HG02763 (cell line): ENCODE data around the gene HSD17B4.
"Not testable (repeated sequence)": the region's sequence is repeated elsewhere in the genome, so short reads cannot be mapped to it uniquely, and the experiment has no call there.

Experiments used
- ATAC-seq: cut with Tn5 transposase; IDR thresholded peaks from one replicate; pipeline ENCODE4 v1.9.1; 2021; ENCODE audit warnings: mild to moderate bottlenecking, moderate library complexity; ENCODE audit not compliant: unreplicated experiment

HSD17B4 gene

GRCh38 chr5:119476341-119476740 is 24.0 kb downstream of the HSD17B4 start:
- no peak for ATAC-seq

DNA sequence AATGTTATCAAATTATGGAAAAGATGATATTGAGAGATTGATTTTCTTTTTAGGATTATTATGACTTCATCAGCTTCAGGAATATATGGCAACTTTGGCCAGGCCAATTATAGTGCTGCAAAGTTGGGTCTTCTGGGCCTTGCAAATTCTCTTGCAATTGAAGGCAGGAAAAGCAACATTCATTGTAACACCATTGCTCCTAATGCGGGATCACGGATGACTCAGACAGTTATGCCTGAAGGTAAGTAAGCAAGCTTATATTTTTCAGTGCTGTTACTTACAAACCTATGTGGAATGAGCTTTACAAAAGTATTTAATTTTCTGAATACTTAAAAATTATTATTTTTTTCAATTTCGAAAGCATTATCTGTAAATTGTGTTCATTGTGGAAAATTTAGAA is 26.5 kb downstream of the HSD17B4 start:
- no peak for ATAC-seq

DNA sequence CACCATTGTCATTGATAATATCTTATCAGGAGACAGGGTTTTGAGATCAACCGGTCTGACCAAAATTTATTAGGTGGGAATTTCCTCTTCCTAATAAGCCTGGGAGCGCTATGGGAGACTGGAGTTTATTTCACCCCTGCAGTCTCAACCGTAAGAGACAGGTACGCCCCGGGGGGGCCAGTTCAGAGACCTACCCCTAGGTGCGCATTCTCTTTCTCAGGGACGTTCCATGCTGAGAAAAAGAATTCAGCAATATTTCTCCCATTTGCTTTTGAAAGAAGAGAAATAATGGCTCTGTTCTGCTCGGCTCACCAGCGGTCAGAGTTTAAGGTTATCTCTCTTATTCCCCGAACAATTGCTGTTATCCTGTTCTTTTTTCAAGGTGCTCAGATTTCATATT is 28.3 kb downstream of the HSD17B4 start:
- not testable (repeated sequence) for ATAC-seq

- ATAC-seq = no peak
Measured at GRCh38 chr5:119483155-119483554, 30.9 kb downstream of the HSD17B4 start.

DNA sequence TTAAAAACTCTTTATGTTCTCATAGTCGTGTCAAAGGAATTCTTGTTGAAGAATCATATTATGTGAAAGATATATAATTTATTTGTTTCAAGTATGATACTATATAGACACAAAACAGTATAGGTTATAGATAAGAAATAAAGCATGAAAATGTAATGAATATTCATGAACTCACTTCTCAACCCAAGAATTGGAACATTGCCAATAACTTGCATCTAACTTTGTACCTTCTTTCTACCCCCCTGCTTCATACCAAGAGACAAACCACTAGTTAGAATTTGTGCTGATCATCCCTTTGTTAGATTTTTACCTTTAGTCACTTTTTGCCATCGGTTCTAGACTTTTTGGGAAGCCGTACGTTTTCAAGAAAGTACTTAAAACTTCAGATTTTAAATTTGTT is 32.6 kb downstream of the HSD17B4 start:
- ATAC-seq = no peak

- no peak for ATAC-seq
Measured at GRCh38 chr5:119501671-119502179, 49.4 kb downstream of the HSD17B4 start.

DNA sequence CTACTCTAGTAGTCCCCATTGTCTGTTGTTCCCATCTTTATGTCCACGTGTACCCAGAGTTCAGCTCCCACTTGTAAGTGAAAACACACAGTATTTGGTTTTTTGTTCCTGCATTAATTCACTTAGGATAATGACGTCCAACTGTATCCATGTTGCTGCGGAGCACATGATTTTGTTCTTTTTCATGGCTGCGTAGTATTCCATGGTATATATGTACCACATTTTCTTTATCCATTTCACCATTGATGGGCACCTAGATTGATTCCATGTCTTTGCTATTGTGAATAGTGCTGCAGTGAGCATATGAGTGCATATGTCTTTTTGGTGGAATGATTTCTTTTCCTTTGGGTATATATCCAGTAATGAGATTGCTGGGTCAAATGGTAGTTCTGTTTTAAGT is 51.6 kb downstream of the HSD17B4 start:
- not testable (repeated sequence) for ATAC-seq

DNA sequence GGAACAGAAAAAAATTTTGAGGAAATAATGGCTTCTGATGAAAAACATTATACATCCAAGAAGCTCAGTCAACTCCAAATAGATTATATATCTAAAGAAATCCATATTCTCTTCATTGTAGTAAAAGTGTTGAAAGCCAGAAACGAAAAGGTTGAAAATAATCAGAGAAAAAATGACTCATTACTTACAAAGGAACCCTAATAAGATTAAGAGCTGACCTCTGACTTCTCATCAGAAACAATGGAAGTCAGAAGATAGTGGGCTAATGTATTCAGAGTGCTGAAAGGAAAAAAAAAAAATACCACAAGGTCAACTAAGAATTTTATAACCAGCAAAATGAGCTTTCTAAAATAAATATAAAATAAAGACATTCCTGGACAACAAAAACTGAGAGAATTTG is 60.0 kb downstream of the HSD17B4 start:
- no peak for ATAC-seq

GRCh38 chr5:119515192-119515591 is 62.9 kb downstream of the HSD17B4 start:
- no peak for ATAC-seq

GRCh38 chr5:119517115-119517514 is 64.8 kb downstream of the HSD17B4 start:
- not testable (repeated sequence) for ATAC-seq

- ATAC-seq = no peak
Measured at GRCh38 chr5:119521232-119521631, 68.9 kb downstream of the HSD17B4 start.

GRCh38 chr5:119522841-119523240 is 70.5 kb downstream of the HSD17B4 start:
- ATAC-seq = no peak

GRCh38 chr5:119524485-119524884 is 72.2 kb downstream of the HSD17B4 start:
- no peak for ATAC-seq

- no peak for ATAC-seq
Measured at GRCh38 chr5:119527351-119527750, 75.1 kb downstream of the HSD17B4 start.

GRCh38 chr5:119529811-119530210 is 77.5 kb downstream of the HSD17B4 start:
- no peak for ATAC-seq

DNA sequence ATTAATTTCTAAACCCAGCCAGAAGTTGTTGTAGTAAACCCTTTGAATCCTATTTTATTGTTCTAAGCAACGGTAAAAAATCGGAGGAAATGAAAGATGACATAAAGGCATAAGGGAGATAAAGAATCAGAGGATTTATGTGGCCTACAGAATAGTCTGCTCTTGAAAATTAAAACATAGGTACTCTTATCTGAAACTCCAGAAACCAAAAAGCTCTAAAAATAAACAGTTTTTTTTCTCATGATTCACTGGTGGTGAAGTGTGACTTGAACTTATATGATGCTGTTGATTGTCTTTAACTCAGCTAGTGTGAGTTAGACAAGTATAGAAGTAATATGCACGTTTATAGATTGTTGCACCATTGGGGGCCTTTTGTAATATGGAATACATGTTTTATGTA is 80.3 kb downstream of the HSD17B4 start:
- no peak for ATAC-seq

GRCh38 chr5:119537704-119538103 is 85.4 kb downstream of the HSD17B4 start:
- peak; percentile 99 for ATAC-seq

- ATAC-seq = no peak
Measured at GRCh38 chr5:119541716-119542115, 89.4 kb downstream of the HSD17B4 start.

GRCh38 chr5:119551819-119552218 is 99.5 kb downstream of the HSD17B4 start:
- ATAC-seq = no peak

DNA sequence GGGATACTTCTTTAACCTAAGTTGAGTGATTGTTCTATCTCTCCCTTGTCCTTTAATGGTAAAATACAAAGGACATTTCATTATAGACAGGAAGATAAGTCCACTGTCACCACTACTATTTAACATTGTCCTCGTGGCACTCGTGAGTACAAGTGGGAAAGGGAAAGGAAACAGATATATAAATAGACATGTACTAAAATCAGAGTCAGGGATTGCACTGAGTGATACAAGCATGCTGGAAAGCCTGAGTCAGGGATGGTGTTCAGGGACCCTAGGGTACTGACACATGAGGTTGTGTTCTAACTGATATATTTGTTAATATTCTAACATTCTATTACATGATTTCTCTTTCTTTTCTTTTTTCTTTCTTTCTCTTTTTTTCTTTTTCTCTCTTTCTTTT is 102.3 kb downstream of the HSD17B4 start:
- ATAC-seq = no peak

DNA sequence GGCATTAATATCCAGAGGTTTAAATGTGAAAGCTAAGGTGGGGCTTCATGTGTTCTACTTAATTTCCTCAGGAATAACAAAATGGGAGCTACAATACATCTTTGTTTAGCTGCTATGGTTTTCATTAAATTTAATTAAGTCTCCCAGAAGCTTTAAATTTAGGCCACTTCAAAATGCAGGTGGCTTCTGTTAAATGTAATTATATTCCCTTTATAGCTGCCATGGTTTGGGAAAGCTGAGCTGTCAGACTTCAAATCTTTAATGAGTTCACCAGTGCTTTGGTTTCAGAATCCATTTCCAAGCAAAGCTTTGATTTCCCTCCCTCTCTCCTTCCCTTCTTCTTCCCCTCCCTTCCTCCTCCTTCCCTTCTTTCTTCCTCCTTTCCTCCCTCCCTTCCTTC is 118.6 kb downstream of the HSD17B4 start:
- no peak for ATAC-seq

DNA sequence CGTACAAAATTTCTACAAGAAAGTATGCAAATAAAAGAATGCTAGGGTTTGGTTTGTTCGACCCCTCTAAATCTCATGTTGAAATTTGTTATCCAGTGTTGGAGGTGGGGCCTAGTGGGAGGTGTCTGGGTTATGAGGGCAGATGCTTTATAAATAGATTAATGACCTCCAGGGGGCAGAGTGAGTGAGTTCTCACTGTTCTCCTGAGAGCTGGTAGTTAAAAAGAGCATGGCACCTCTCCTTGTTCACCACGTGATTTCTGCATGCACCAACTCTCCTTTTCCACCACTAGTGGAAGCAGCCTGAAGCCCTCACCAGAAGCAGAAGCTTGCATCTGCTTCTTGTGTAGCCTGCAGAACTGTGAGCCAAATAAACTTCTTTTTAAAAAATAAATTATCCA is 126.6 kb downstream of the HSD17B4 start:
- ATAC-seq = peak; percentile 62

DNA sequence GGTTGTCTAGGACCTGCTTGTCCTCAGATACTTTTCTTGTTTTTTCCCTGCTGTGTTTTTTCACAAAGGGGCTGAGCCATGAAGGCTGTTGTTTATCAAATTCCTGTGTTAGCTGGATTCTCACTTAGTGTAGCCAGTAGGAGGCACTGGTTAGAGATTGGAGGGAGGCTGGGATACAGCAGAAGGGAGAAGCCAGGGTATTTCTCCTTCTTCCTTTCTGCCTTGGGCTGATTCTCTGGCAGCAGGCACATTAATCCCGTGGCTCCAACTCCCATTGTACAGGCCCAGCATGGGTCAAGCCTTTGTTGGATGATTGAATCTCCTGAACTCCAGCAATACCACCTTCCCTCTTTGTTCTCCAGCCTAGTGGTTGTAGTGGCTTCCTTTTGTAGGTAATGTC is 130.7 kb downstream of the HSD17B4 start:
- no peak for ATAC-seq

DNA sequence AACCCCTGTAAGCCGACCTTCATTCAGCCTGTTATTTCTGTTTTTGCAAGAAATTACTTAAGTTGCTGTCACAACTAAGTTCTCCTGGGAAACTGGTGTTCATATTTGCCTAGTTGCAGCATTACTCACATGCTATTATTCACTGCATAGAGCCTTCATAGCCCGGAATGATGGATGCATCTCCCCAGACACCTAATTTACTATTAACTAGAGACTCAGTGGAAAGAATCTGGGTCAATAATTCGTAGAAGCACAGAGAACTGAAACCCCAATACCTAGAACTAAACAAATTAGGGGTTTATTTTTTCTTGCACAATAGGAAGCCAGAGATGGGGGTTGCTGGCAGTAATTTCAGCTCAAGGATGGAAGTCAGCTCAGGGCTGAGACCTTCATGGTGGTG is 131.4 kb downstream of the HSD17B4 start:
- peak; percentile 89 for ATAC-seq
